ENCODE data around the gene SPECC1L. TPM values are rescaled to one million over a fixed set of nuclear protein-coding genes. Genes with fewer than 3 reads are reported as not detected.

The SPECC1L gene
- total RNA-seq, 1 donor = 46.7 TPM

- Histone ChIP-seq H3K27ac (ENCODE audit: low read depth, low read length) (no peak overlapping the region), H3K36me3 (ENCODE audit: insufficient read depth, low read length) (peaks cover 36% of the 10 kb centered on the region), H3K9me3 (ENCODE audit: low read depth, low read length) (no peaks in the 10 kb centered on the region), H4K20me1 (ENCODE audit: insufficient read depth, low read length) (peaks cover 10% of the 10 kb centered on the region), H2AFZ (ENCODE audit: low read length) (no peak overlapping the region), H3K4me2 (ENCODE audit: insufficient read depth, low read length) (peak overlapping the region; percentile 15), H3K4me1 (ENCODE audit: insufficient read depth, low read length) (peaks cover 26% of the 10 kb centered on the region), H3K79me2 (ENCODE audit: insufficient read depth, low read length) (peaks cover 9% of the 10 kb centered on the region), H3K27me3 (ENCODE audit: insufficient read depth, low read length) (no peaks in the 10 kb centered on the region), H3K4me3 (ENCODE audit: insufficient read depth, low read length) (no peak overlapping the region)
- no peak for DNase-seq (ENCODE audit: insufficient read length, low spot score, missing footprints)
- TF ChIP-seq CTCF (IDR thresholded peaks at IDR 0.05; ENCODE audit: extremely low read depth, low read depth, low read length) = no peak
These were observed 129.5 kb downstream of the SPECC1L start for GRCh38 chr22:24400034-24400725.

GRCh38 chr22:24400726-24401596 is 130.3 kb downstream of the SPECC1L start:
- peaks cover 26% of the 10 kb centered on the region for H3K4me1 ChIP-seq (ENCODE audit: insufficient read depth, low read length)
- no peaks in the 10 kb centered on the region for H3K9me3 ChIP-seq (ENCODE audit: low read depth, low read length)
- H3K27ac ChIP-seq (ENCODE audit: low read depth, low read length) = peak overlapping the region; percentile 7
- peak; percentile 11 for DNase-seq (ENCODE audit: insufficient read length, low spot score, missing footprints)
- peak overlapping the region; percentile 15 for H3K4me2 ChIP-seq (ENCODE audit: insufficient read depth, low read length)
- no peak for TF ChIP-seq CTCF (IDR thresholded peaks at IDR 0.05; ENCODE audit: extremely low read depth, low read depth, low read length)
- H3K4me3 ChIP-seq (ENCODE audit: insufficient read depth, low read length) = no peak overlapping the region
- H3K79me2 ChIP-seq (ENCODE audit: insufficient read depth, low read length) = peaks cover 13% of the 10 kb centered on the region
- no peaks in the 10 kb centered on the region for H3K27me3 ChIP-seq (ENCODE audit: insufficient read depth, low read length)
- peaks cover 12% of the 10 kb centered on the region for H4K20me1 ChIP-seq (ENCODE audit: insufficient read depth, low read length)
- no peak overlapping the region for H2AFZ ChIP-seq (ENCODE audit: low read length)
- H3K36me3 ChIP-seq (ENCODE audit: insufficient read depth, low read length) = peaks cover 35% of the 10 kb centered on the region

- Histone ChIP-seq H3K36me3 (ENCODE audit: insufficient read depth, low read length) (peaks cover 28% of the 10 kb centered on the region), H3K9me3 (ENCODE audit: low read depth, low read length) (no peaks in the 10 kb centered on the region), H4K20me1 (ENCODE audit: insufficient read depth, low read length) (peaks cover 17% of the 10 kb centered on the region), H3K27me3 (ENCODE audit: insufficient read depth, low read length) (no peaks in the 10 kb centered on the region), H3K79me2 (ENCODE audit: insufficient read depth, low read length) (peaks cover 19% of the 10 kb centered on the region), H3K27ac (ENCODE audit: low read depth, low read length) (no peak overlapping the region), H2AFZ (ENCODE audit: low read length) (no peak overlapping the region), H3K4me3 (ENCODE audit: insufficient read depth, low read length) (no peak overlapping the region), H3K4me2 (ENCODE audit: insufficient read depth, low read length) (peak overlapping the region; percentile 61), H3K4me1 (ENCODE audit: insufficient read depth, low read length) (peaks cover 26% of the 10 kb centered on the region)
- TF ChIP-seq CTCF (IDR thresholded peaks at IDR 0.05; ENCODE audit: extremely low read depth, low read depth, low read length) = no peak
- DNase-seq (ENCODE audit: insufficient read length, low spot score, missing footprints) = peak; percentile 43
These were observed 131.3 kb downstream of the SPECC1L start for GRCh38 chr22:24401931-24402367.

Data from osteoblast (primary cell).